Gastrocnemius medialis (tissue), 4 donors: ENCODE measurements around the gene RMND1.

Experiments used
- CTCF ChIP-seq, 5 experiments: fragments of 450-650 bp in 3 of 5; fragments of 200-600 bp in 2 of 5; sonication (generic) in 2 of 5; IDR thresholded peaks in 4 of 5; conservative IDR thresholded peaks in 1 of 5; 1 replicate in 4 of 5; 2 replicates in 1 of 5; pipeline ENCODE4 v1.5.1; 2016 to 2019; ENCODE audit warnings: antibody characterized with exemption in 5 of 5, mild to moderate bottlenecking in 3 of 5, moderate library complexity in 3 of 5
- POLR2A ChIP-seq, 2 donors: fragments of 450-650 bp; IDR thresholded peaks; one replicate each; pipeline ENCODE4 v1.6.1; 2017; ENCODE audit warnings: antibody characterized with exemption in 2 of 2, mild to moderate bottlenecking in 2 of 2, moderate library complexity in 2 of 2

- TF ChIP-seq POLR2A (IDR thresholded peaks at IDR 0.05) (no peak), CTCF (IDR thresholded peaks at IDR 0.05 in 4 of 5, conservative IDR thresholded peaks at IDR 0.05 in 1 of 5) (no peak)
These were observed 42.2 kb downstream of the RMND1 start for GRCh38 chr6:151409679-151410078.
